SK-N-SH treated with all-trans-retinoic acid at 6 μM for 48 hours (cell line): ENCODE results near the gene C12orf76.

ENCODE experiments used
- ATAC-seq: fragments of 200-7000 bp; cut with Tn5 transposase; 3 replicates; pipeline ENCODE4 v1.9.1; 2020; ENCODE audit warnings: mild to moderate bottlenecking, moderate library complexity
- CREB5 ChIP-seq: fragments of 250-450 bp; sonication (Bioruptor Pico); IDR thresholded peaks from 2 replicates; pipeline ENCODE4 v1.5.1; 2020; ENCODE audit warnings: low read depth, mild to moderate bottlenecking, moderate library complexity
- ISL1 ChIP-seq: fragments of 250-450 bp; sonication (Bioruptor Pico); IDR thresholded peaks from 2 replicates; pipeline ENCODE4 v2.1.2; 2022; ENCODE audit warnings: mild to moderate bottlenecking, moderate library complexity
- PATZ1 ChIP-seq: fragments of 250-450 bp; sonication (Bioruptor Pico); IDR thresholded peaks from 2 replicates; pipeline ENCODE4 v1.8.0; 2020; ENCODE audit warnings: mild to moderate bottlenecking, moderate library complexity, borderline replicate concordance
- TOX ChIP-seq: fragments of 250-450 bp; sonication (Bioruptor Pico); IDR thresholded peaks from 2 replicates; pipeline ENCODE4 v1.8.0; 2021; ENCODE audit warnings: mild to moderate bottlenecking, moderate library complexity, borderline replicate concordance
- TF ChIP-seq, protein P1 (sequence below): fragments of 250-450 bp; sonication (Bioruptor Pico); IDR thresholded peaks from 2 replicates; pipeline ENCODE4 v1.8.0; 2021; ENCODE audit warnings: low read depth, mild to moderate bottlenecking, moderate library complexity, borderline replicate concordance
- TF ChIP-seq, protein P2 (sequence below): fragments of 250-450 bp; sonication (Bioruptor Pico); IDR thresholded peaks from 2 replicates; pipeline ENCODE4 v1.5.1; 2021; ENCODE audit warnings: mild to moderate bottlenecking, moderate library complexity

Gene C12orf76

GRCh38 chr12:109994401-109995175 lies 53.7 kb downstream of the C12orf76 start (continued):
- TF ChIP-seq, protein P1, sequence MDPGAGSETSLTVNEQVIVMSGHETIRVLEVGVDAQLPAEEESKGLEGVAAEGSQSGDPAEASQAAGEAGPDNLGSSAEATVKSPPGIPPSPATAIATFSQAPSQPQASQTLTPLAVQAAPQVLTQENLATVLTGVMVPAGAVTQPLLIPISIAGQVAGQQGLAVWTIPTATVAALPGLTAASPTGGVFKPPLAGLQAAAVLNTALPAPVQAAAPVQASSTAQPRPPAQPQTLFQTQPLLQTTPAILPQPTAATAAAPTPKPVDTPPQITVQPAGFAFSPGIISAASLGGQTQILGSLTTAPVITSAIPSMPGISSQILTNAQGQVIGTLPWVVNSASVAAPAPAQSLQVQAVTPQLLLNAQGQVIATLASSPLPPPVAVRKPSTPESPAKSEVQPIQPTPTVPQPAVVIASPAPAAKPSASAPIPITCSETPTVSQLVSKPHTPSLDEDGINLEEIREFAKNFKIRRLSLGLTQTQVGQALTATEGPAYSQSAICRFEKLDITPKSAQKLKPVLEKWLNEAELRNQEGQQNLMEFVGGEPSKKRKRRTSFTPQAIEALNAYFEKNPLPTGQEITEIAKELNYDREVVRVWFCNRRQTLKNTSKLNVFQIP (CRISPR knock-in tag): no peak
- TF ChIP-seq CREB5: no peak

- no peak for ATAC-seq
- TF ChIP-seq PATZ1: no peak
- TF ChIP-seq, protein P2, sequence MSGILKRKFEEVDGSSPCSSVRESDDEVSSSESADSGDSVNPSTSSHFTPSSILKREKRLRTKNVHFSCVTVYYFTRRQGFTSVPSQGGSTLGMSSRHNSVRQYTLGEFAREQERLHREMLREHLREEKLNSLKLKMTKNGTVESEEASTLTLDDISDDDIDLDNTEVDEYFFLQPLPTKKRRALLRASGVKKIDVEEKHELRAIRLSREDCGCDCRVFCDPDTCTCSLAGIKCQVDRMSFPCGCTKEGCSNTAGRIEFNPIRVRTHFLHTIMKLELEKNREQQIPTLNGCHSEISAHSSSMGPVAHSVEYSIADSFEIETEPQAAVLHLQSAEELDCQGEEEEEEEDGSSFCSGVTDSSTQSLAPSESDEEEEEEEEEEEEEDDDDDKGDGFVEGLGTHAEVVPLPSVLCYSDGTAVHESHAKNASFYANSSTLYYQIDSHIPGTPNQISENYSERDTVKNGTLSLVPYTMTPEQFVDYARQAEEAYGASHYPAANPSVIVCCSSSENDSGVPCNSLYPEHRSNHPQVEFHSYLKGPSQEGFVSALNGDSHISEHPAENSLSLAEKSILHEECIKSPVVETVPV: no peak
Observed at GRCh38 chr12:109993091-109993490, 55.2 kb downstream of the C12orf76 start.

DNA sequence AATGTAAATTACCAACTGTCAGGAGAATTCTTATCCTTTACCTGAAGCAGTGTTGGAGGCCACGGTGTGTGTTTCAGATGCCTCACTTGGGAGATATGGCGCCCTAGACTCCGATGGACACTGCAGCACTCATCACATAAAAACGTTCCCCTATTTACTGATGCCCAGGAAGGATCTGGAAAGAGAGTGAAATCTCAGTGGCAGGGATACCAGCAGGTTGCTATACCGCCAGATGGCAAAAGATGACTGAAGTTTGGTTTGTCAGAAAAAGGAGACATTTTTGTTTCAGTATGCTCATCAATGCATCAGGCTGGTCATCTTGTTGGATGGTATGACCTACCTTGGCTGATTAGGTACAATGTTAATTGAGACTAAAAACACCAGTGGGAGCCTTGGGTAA lies 56.7 kb downstream of the C12orf76 start:
- ATAC-seq: no peak
- TF ChIP-seq TOX (CRISPR knock-in tag) (no peak), PATZ1 (no peak), ISL1 (CRISPR knock-in tag) (no peak)
